MM.1S (cell line): ENCODE measurements around the gene ERGIC3.
A peak's percentile ranks its signal among the peaks of the same experiment; 100 is the strongest.

Experiments
- DNase-seq: peaks from one replicate; pipeline ENCODE4 v3.0.0-alpha.2; 2015
- H2AFZ ChIP-seq: fragments of 300-600 bp; sonication (generic); 2 replicates; pipeline ENCODE4 v1.6.0; 2016; ENCODE audit warnings: antibody characterized with exemption, low read length
- H3F3A ChIP-seq: fragments of 300-600 bp; sonication (generic); 2 replicates; pipeline ENCODE4 v1.6.1; 2016; ENCODE audit warnings: mild to moderate bottlenecking, antibody characterized with exemption, low read length, moderate library complexity, mixed read lengths; ENCODE audit not compliant: insufficient read depth
- H3K27ac ChIP-seq: fragments of 300-600 bp; sonication (generic); 2 replicates; pipeline ENCODE4 v1.5.1; 2016; ENCODE audit warnings: mild to moderate bottlenecking, low read length
- H3K27me3 ChIP-seq: fragments of 300-600 bp; sonication (generic); replicated peaks from 2 replicates; pipeline ENCODE4 v1.6.0; 2016; ENCODE audit warnings: low read length; ENCODE audit not compliant: insufficient read depth
- H3K36me3 ChIP-seq: fragments of 300-600 bp; sonication (generic); replicated peaks from 2 replicates; pipeline ENCODE4 v1.6.1; 2016; ENCODE audit warnings: mild to moderate bottlenecking, low read length, mixed read lengths; ENCODE audit not compliant: insufficient read depth
- H3K4me1 ChIP-seq: fragments of 300-600 bp; sonication (generic); 2 replicates; pipeline ENCODE4 v1.6.1; 2016; ENCODE audit warnings: low read length, mixed read lengths
- H3K4me2 ChIP-seq: fragments of 300-600 bp; sonication (generic); 2 replicates; pipeline ENCODE4 v1.6.0; 2016; ENCODE audit warnings: low read depth, low read length
- H3K4me3 ChIP-seq: fragments of 300-600 bp; sonication (generic); 2 replicates; pipeline ENCODE4 v1.5.1; 2016; ENCODE audit warnings: low read length, mixed read lengths
- H3K79me2 ChIP-seq: fragments of 300-600 bp; sonication (generic); 2 replicates; pipeline ENCODE4 v1.6.1; 2016; ENCODE audit warnings: mixed run types, low read length, mixed read lengths
- H3K9ac ChIP-seq: fragments of 300-600 bp; sonication (generic); 2 replicates; pipeline ENCODE4 v1.6.1; 2016; ENCODE audit warnings: low read length, mixed read lengths
- H3K9me2 ChIP-seq: fragments of 300-600 bp; sonication (generic); replicated peaks from 2 replicates; pipeline ENCODE4 v1.6.1; 2016; ENCODE audit warnings: mild to moderate bottlenecking, low read length, mixed read lengths; ENCODE audit not compliant: insufficient read depth
- H3K9me3 ChIP-seq: fragments of 300-600 bp; sonication (generic); replicated peaks from 2 replicates; pipeline ENCODE4 v1.6.1; 2016; ENCODE audit warnings: mild to moderate bottlenecking, low read length, mixed read lengths; ENCODE audit not compliant: insufficient read depth
- H4K20me1 ChIP-seq: fragments of 300-600 bp; sonication (generic); 2 replicates; pipeline ENCODE4 v1.6.1; 2016; ENCODE audit warnings: mild to moderate bottlenecking, low read length, moderate library complexity, mixed read lengths; ENCODE audit not compliant: insufficient read depth
- EZH2 ChIP-seq: fragments of 300-600 bp; sonication (generic); optimal IDR thresholded peaks from 2 replicates; pipeline ENCODE3; 2017; ENCODE audit warnings: low read depth, mild to moderate bottlenecking, antibody characterized with exemption, low read length, mixed read lengths
- EZH2phosphoT487 ChIP-seq: fragments of 300-600 bp; sonication (generic); IDR thresholded peaks from 2 replicates; pipeline ENCODE4 v1.6.1; 2018; ENCODE audit warnings: antibody characterized with exemption, low read length
- TF ChIP-seq, protein P1 (sequence below): fragments of 300-600 bp; sonication (generic); IDR thresholded peaks from 2 replicates; pipeline ENCODE4 v1.5.1; 2016; ENCODE audit warnings: antibody characterized with exemption, low read length, mixed read lengths

Gene ERGIC3

DNA sequence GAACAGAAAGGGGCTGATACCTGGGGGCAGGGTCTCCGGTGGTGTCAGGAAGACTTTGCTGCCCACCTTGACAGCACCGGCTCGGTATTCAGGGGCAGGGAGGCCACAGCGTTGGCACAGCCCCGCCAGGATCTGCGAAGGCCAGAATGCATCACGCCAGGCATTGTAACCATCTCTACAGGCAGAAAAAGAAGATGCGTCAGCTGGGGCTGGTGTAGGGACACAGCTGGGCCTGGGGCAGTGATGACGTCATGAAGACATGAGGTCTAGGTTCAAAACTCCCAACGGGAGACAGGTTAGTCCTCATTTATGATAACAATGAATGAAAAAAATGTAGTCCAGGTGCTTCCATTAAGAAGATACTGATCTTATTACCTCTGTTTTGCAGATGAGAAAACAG, 22.0 kb downstream of the ERGIC3 start:
- no peaks in the 10 kb centered on the region for H3F3A ChIP-seq
- no peaks in the 10 kb centered on the region for H3K79me2 ChIP-seq
- H3K9me2 ChIP-seq: no peaks in the 10 kb centered on the region
- TF ChIP-seq EZH2: no peak
- no peak for TF ChIP-seq EZH2phosphoT487
- TF ChIP-seq, protein P1, sequence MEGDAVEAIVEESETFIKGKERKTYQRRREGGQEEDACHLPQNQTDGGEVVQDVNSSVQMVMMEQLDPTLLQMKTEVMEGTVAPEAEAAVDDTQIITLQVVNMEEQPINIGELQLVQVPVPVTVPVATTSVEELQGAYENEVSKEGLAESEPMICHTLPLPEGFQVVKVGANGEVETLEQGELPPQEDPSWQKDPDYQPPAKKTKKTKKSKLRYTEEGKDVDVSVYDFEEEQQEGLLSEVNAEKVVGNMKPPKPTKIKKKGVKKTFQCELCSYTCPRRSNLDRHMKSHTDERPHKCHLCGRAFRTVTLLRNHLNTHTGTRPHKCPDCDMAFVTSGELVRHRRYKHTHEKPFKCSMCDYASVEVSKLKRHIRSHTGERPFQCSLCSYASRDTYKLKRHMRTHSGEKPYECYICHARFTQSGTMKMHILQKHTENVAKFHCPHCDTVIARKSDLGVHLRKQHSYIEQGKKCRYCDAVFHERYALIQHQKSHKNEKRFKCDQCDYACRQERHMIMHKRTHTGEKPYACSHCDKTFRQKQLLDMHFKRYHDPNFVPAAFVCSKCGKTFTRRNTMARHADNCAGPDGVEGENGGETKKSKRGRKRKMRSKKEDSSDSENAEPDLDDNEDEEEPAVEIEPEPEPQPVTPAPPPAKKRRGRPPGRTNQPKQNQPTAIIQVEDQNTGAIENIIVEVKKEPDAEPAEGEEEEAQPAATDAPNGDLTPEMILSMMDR: no peak
- no peaks in the 10 kb centered on the region for H4K20me1 ChIP-seq
- H3K27ac ChIP-seq: no peak overlapping the region
- no peaks in the 10 kb centered on the region for H3K4me1 ChIP-seq
- no peaks in the 10 kb centered on the region for H3K36me3 ChIP-seq
- DNase-seq: no peak
- no peak overlapping the region for H3K9ac ChIP-seq
- no peak overlapping the region for H3K4me2 ChIP-seq
- H2AFZ ChIP-seq: no peak overlapping the region
- H3K4me3 ChIP-seq: no peak overlapping the region
- H3K9me3 ChIP-seq: no peaks in the 10 kb centered on the region
- H3K27me3 ChIP-seq: no peaks in the 10 kb centered on the region

DNA sequence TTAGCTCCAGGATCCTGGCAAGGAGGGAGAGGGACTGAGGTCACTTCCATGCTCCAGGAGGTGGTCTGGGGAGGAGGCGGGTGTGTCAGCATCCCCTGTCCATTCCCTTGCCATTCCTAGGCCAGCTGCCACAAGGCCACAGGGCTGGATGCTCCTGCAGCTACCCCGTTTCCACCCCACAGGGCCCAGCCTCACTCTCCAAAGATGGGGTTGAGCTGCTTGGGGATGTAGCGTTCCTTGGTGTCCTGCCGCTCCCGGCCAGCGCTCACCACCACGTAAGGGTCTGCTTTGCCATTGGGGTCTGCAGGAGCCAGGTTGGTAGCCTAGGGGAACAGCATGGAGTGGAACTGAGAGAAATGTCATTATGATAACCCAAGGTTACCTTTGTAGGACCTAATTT, 23.0 kb downstream of the ERGIC3 start:
- Histone ChIP-seq H3K4me1 (no peaks in the 10 kb centered on the region), H3K9ac (no peak overlapping the region), H3F3A (no peaks in the 10 kb centered on the region), H3K9me3 (no peaks in the 10 kb centered on the region), H3K9me2 (no peaks in the 10 kb centered on the region), H3K4me2 (no peak overlapping the region), H3K27ac (no peak overlapping the region), H3K79me2 (no peaks in the 10 kb centered on the region), H2AFZ (no peak overlapping the region), H3K4me3 (no peak overlapping the region), H4K20me1 (no peaks in the 10 kb centered on the region), H3K27me3 (no peaks in the 10 kb centered on the region), H3K36me3 (no peaks in the 10 kb centered on the region)
- DNase-seq: no peak
- TF ChIP-seq EZH2phosphoT487: no peak
- TF ChIP-seq, protein P1: no peak
- no peak for TF ChIP-seq EZH2

DNA sequence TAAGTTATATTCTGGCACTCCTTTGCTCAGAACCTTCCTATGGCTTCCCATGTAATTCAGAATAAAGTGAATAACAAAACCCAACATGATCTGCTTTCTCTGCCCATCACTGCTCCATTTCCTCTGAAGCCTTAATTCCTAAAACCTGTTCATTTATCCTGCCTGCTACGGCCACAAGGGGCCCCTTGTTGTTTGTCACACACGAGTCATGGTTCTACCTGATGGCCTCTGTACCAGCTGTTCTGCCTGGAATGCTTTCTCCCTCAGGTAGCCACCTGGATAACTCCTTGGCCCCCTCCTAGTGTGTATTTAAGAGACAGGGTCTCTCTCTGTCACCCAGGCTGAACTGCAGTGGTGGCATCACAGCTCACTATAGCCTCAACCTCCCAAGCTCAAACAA, 26.8 kb downstream of the ERGIC3 start:
- no peaks in the 10 kb centered on the region for H3K27me3 ChIP-seq
- H3K4me3 ChIP-seq: no peak overlapping the region
- H2AFZ ChIP-seq: no peak overlapping the region
- no peaks in the 10 kb centered on the region for H3K9me3 ChIP-seq
- H3K79me2 ChIP-seq: no peaks in the 10 kb centered on the region
- no peaks in the 10 kb centered on the region for H3K4me1 ChIP-seq
- no peak overlapping the region for H3K4me2 ChIP-seq
- TF ChIP-seq EZH2 (no peak), EZH2phosphoT487 (no peak)
- TF ChIP-seq, protein P1: peak; percentile 33
- H3F3A ChIP-seq: no peaks in the 10 kb centered on the region
- no peaks in the 10 kb centered on the region for H3K9me2 ChIP-seq
- peak; percentile 42 for DNase-seq
- H3K9ac ChIP-seq: no peak overlapping the region
- no peaks in the 10 kb centered on the region for H4K20me1 ChIP-seq
- H3K36me3 ChIP-seq: no peaks in the 10 kb centered on the region
- no peak overlapping the region for H3K27ac ChIP-seq
